SU-DHL-6 (cell line): Measurements from ENCODE around the gene RPL18.
"Not testable (repeated sequence)": the region's sequence is repeated elsewhere in the genome, so short reads cannot be mapped to it uniquely, and the experiment has no call there.

Source experiments
- CTCF ChIP-seq: fragments of 200-600 bp; sonication (generic); IDR thresholded peaks from one replicate; pipeline ENCODE4 v1.5.1; 2017; ENCODE audit warnings: antibody characterized with exemption, mild to moderate bottlenecking, low read length, moderate library complexity; ENCODE audit not compliant: insufficient read depth, poor library complexity, severe bottlenecking
- EZH2phosphoT487 ChIP-seq: fragments of 200-600 bp; sonication (generic), shearing (Covaris generic); conservative IDR thresholded peaks from 2 replicates; pipeline ENCODE4 v1.6.1; 2018; ENCODE audit warnings: mild to moderate bottlenecking, antibody characterized with exemption, low read length, moderate library complexity, mixed read lengths

GRCh38 chr19:48577908-48578307 lies 41.1 kb downstream of the RPL18 start:
- TF ChIP-seq CTCF, EZH2phosphoT487: not testable (repeated sequence)
